HEK293 (cell line): ENCODE measurements around the gene PRDM7.

ENCODE experiments used
- CTCF ChIA-PET: fragments of 350-600 bp; formaldehyde crosslinking; extraction: SDS; loops from one replicate; lab custom pipeline; 2021; ENCODE audit warnings: antibody characterized with exemption; lab: Yijun Ruan, JAX
- POLR2A ChIA-PET: fragments of 300-600 bp; formaldehyde crosslinking; extraction: SDS; loops from one replicate; lab custom pipeline; 2020; ENCODE audit warnings: antibody characterized with exemption, inconsistent platforms; lab: Yijun Ruan, JAX
- H3K27ac ChIP-seq: fragments of 200-500 bp; sonication (Bioruptor generic); 2 replicates; pipeline ENCODE4 v1.5.1; 2014; ENCODE audit warnings: low read depth, low read length, control low read depth, inconsistent platforms; ENCODE audit errors: extremely low read depth
- H3K36me3 ChIP-seq, 2 experiments: fragments of 200-500 bp in 1 of 2; sonication (Bioruptor generic) in 1 of 2; 1 replicate in 1 of 2; 2 replicates in 1 of 2; pipeline ENCODE4 v1.5.1; 2014 to 2017; ENCODE audit warnings: inconsistent platforms in 2 of 2, low read length in 2 of 2; ENCODE audit not compliant: control insufficient read depth in 2 of 2, insufficient read depth in 1 of 2
- H3K4me1 ChIP-seq: fragments of 200-500 bp; sonication (Bioruptor generic); 2 replicates; pipeline ENCODE4 v1.5.1; 2014; ENCODE audit warnings: mild to moderate bottlenecking, low read length, inconsistent platforms; ENCODE audit not compliant: control insufficient read depth, insufficient read depth
- H3K4me3 ChIP-seq: 2 replicates; pipeline ENCODE4 v1.5.1; 2011; ENCODE audit warnings: low read depth, mild to moderate bottlenecking, control low read depth, low read length, moderate library complexity
- H3K9me3 ChIP-seq: fragments of 200-500 bp; sonication (Bioruptor generic); 2 replicates; pipeline ENCODE4 v1.5.1; 2014; ENCODE audit warnings: low read depth, low read length, inconsistent platforms; ENCODE audit not compliant: control insufficient read depth, insufficient read depth
- FEZF1 ChIP-seq: fragments of 450-650 bp; formaldehyde crosslinking; IDR thresholded peaks from 2 replicates; pipeline ENCODE4 v1.5.1; 2016; ENCODE audit warnings: missing biosample characterization, missing genetic modification characterization
- GLIS2 ChIP-seq: fragments of 450-650 bp; formaldehyde crosslinking; IDR thresholded peaks from 2 replicates; pipeline ENCODE4 v1.5.1; 2016; ENCODE audit warnings: missing biosample characterization, missing genetic modification characterization
- KLF1 ChIP-seq: fragments of 450-650 bp; formaldehyde crosslinking; IDR thresholded peaks from 2 replicates; pipeline ENCODE4 v1.5.1; 2016; ENCODE audit warnings: missing biosample characterization, missing genetic modification characterization
- PRDM1 ChIP-seq: fragments of 450-650 bp; formaldehyde crosslinking; IDR thresholded peaks from 2 replicates; pipeline ENCODE4; 2016; ENCODE audit warnings: missing biosample characterization, missing genetic modification characterization
- SALL2 ChIP-seq: fragments of 450-650 bp; formaldehyde crosslinking; IDR thresholded peaks from 2 replicates; pipeline ENCODE4 v1.5.0; 2017; ENCODE audit warnings: missing biosample characterization, mild to moderate bottlenecking, missing genetic modification characterization, borderline replicate concordance
- ZBTB48 ChIP-seq: fragments of 450-650 bp; formaldehyde crosslinking; IDR thresholded peaks from 2 replicates; pipeline ENCODE4 v1.5.1; 2016; ENCODE audit warnings: missing biosample characterization, missing genetic modification characterization
- ZBTB6 ChIP-seq: fragments of 450-650 bp; formaldehyde crosslinking; IDR thresholded peaks from 2 replicates; pipeline ENCODE4 v1.5.1; 2017; ENCODE audit warnings: missing biosample characterization, missing genetic modification characterization
- ZEB2 ChIP-seq: fragments of 450-650 bp; formaldehyde crosslinking; IDR thresholded peaks from 2 replicates; pipeline ENCODE4 v1.5.1; 2016; ENCODE audit warnings: missing biosample characterization, missing genetic modification characterization
- ZFP41 ChIP-seq: fragments of 450-650 bp; formaldehyde crosslinking; IDR thresholded peaks from 2 replicates; pipeline ENCODE4 v1.5.1; 2016; ENCODE audit warnings: missing biosample characterization, missing genetic modification characterization, borderline replicate concordance
- ZNF138 ChIP-seq: fragments of 450-650 bp; formaldehyde crosslinking; IDR thresholded peaks from 2 replicates; pipeline ENCODE4 v1.5.1; 2016; ENCODE audit warnings: missing biosample characterization, missing genetic modification characterization, borderline replicate concordance
- ZNF140 ChIP-seq: fragments of 450-650 bp; formaldehyde crosslinking; IDR thresholded peaks from 2 replicates; pipeline ENCODE4 v1.5.1; 2016; ENCODE audit warnings: missing biosample characterization, missing genetic modification characterization
- ZNF157 ChIP-seq: fragments of 450-650 bp; formaldehyde crosslinking; IDR thresholded peaks from 2 replicates; pipeline ENCODE4 v1.5.1; 2016; ENCODE audit warnings: missing biosample characterization, missing genetic modification characterization
- ZNF175 ChIP-seq: fragments of 450-650 bp; formaldehyde crosslinking; IDR thresholded peaks from 2 replicates; pipeline ENCODE4 v1.5.1; 2016; ENCODE audit warnings: missing biosample characterization, missing genetic modification characterization
- ZNF2 ChIP-seq: fragments of 450-650 bp; formaldehyde crosslinking; IDR thresholded peaks from 2 replicates; pipeline ENCODE4 v1.5.1; 2016; ENCODE audit warnings: missing biosample characterization, missing genetic modification characterization
- ZNF223 ChIP-seq: fragments of 450-650 bp; formaldehyde crosslinking; IDR thresholded peaks from 2 replicates; pipeline ENCODE4 v1.5.1; 2016; ENCODE audit warnings: missing biosample characterization, missing genetic modification characterization
- ZNF292 ChIP-seq: fragments of 450-650 bp; formaldehyde crosslinking; IDR thresholded peaks from 2 replicates; pipeline ENCODE4 v1.5.1; 2016; ENCODE audit warnings: low read depth, missing biosample characterization, missing genetic modification characterization, borderline replicate concordance
- ZNF354C ChIP-seq: fragments of 450-650 bp; formaldehyde crosslinking; IDR thresholded peaks from 2 replicates; pipeline ENCODE4 v1.5.1; 2016; ENCODE audit warnings: missing biosample characterization, missing genetic modification characterization, low read depth, borderline replicate concordance
- ZNF426 ChIP-seq: fragments of 450-650 bp; formaldehyde crosslinking; IDR thresholded peaks from 2 replicates; pipeline ENCODE4 v1.5.1; 2017; ENCODE audit warnings: missing biosample characterization, missing genetic modification characterization, mild to moderate bottlenecking, inconsistent platforms, moderate library complexity
- ZNF677 ChIP-seq: fragments of 450-650 bp; IDR thresholded peaks from 2 replicates; pipeline ENCODE4 v1.5.0; 2018; ENCODE audit warnings: missing biosample characterization, mild to moderate bottlenecking, missing genetic modification characterization, moderate library complexity
- ZNF843 ChIP-seq: fragments of 450-650 bp; formaldehyde crosslinking; IDR thresholded peaks from 2 replicates; pipeline ENCODE4 v1.5.1; 2016; ENCODE audit warnings: missing biosample characterization, missing genetic modification characterization
- TF ChIP-seq, protein P1 (sequence below): fragments of 450-650 bp; formaldehyde crosslinking; IDR thresholded peaks from 2 replicates; pipeline ENCODE4 v1.5.1; 2016; ENCODE audit warnings: missing biosample characterization, missing genetic modification characterization
- TF ChIP-seq, protein P2 (sequence below): fragments of 450-650 bp; formaldehyde crosslinking; IDR thresholded peaks from 2 replicates; pipeline ENCODE4 v1.5.1; 2016; ENCODE audit warnings: missing biosample characterization, missing genetic modification characterization
- TF ChIP-seq, protein P3 (sequence below): fragments of 450-650 bp; formaldehyde crosslinking; IDR thresholded peaks from 2 replicates; pipeline ENCODE4 v1.5.1; 2016; ENCODE audit warnings: missing biosample characterization, missing genetic modification characterization, borderline replicate concordance
- TF ChIP-seq, protein P4 (sequence below): fragments of 450-650 bp; IDR thresholded peaks from 2 replicates; pipeline ENCODE4 v1.5.1; 2018; ENCODE audit warnings: missing biosample characterization, missing genetic modification characterization

PRDM7 gene

DNA sequence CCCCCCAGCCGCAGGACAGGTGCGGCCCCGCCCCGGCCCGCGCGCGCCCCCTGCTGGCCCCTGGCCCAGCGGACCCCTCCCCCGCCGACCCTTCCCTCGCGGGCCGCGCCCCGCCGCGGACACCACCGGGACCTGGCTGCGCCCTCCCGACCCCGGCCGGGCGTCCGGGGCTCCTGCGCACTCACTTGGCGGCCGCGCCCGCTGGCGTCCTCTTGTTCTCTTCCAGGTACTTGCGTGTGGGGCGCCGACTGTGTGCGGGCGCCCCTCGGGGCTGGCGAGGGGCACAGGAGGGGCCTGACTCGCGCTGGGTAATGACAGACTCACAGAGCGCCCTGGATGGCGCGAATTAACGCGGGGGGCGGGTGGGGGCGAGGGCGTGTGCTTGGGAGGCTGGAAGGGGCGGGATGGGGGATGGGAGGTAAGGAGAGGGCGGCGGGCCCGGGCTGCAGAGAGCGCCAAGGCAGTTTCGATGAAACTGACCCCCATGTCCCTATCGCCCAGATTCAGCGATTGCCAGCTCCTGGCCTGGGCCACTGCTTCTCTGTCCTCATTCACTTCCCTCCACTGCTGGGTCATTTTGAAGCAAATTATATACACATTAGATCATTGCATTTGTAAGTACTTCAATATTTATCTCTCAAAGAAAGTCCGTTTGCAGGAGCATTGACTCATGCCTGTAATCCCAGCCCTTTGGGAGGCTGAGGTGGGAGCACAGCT, 57.4 kb downstream of the PRDM7 start (continued):
- TF ChIP-seq, protein P1, sequence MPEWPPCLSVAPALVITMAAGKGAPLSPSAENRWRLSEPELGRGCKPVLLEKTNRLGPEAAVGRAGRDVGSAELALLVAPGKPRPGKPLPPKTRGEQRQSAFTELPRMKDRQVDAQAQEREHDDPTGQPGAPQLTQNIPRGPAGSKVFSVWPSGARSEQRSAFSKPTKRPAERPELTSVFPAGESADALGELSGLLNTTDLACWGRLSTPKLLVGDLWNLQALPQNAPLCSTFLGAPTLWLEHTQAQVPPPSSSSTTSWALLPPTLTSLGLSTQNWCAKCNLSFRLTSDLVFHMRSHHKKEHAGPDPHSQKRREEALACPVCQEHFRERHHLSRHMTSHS (tag by site-specific recombination) = no peak
- TF ChIP-seq, protein P2, sequence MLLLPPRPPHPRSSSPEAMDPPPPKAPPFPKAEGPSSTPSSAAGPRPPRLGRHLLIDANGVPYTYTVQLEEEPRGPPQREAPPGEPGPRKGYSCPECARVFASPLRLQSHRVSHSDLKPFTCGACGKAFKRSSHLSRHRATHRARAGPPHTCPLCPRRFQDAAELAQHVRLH (tag by site-specific recombination) = no peak
- no peak for TF ChIP-seq ZBTB6 (tag by site-specific recombination)
- TF ChIP-seq ZNF354C (tag by site-specific recombination) = no peak
- TF ChIP-seq ZNF292 (tag by site-specific recombination) = no peak
- TF ChIP-seq FEZF1 = no peak
- TF ChIP-seq, protein P3, sequence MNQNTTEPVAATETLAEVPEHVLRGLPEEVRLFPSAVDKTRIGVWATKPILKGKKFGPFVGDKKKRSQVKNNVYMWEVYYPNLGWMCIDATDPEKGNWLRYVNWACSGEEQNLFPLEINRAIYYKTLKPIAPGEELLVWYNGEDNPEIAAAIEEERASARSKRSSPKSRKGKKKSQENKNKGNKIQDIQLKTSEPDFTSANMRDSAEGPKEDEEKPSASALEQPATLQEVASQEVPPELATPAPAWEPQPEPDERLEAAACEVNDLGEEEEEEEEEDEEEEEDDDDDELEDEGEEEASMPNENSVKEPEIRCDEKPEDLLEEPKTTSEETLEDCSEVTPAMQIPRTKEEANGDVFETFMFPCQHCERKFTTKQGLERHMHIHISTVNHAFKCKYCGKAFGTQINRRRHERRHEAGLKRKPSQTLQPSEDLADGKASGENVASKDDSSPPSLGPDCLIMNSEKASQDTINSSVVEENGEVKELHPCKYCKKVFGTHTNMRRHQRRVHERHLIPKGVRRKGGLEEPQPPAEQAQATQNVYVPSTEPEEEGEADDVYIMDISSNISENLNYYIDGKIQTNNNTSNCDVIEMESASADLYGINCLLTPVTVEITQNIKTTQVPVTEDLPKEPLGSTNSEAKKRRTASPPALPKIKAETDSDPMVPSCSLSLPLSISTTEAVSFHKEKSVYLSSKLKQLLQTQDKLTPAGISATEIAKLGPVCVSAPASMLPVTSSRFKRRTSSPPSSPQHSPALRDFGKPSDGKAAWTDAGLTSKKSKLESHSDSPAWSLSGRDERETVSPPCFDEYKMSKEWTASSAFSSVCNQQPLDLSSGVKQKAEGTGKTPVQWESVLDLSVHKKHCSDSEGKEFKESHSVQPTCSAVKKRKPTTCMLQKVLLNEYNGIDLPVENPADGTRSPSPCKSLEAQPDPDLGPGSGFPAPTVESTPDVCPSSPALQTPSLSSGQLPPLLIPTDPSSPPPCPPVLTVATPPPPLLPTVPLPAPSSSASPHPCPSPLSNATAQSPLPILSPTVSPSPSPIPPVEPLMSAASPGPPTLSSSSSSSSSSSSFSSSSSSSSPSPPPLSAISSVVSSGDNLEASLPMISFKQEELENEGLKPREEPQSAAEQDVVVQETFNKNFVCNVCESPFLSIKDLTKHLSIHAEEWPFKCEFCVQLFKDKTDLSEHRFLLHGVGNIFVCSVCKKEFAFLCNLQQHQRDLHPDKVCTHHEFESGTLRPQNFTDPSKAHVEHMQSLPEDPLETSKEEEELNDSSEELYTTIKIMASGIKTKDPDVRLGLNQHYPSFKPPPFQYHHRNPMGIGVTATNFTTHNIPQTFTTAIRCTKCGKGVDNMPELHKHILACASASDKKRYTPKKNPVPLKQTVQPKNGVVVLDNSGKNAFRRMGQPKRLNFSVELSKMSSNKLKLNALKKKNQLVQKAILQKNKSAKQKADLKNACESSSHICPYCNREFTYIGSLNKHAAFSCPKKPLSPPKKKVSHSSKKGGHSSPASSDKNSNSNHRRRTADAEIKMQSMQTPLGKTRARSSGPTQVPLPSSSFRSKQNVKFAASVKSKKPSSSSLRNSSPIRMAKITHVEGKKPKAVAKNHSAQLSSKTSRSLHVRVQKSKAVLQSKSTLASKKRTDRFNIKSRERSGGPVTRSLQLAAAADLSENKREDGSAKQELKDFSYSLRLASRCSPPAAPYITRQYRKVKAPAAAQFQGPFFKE = no peak
- no peak for TF ChIP-seq ZBTB48
- 0 out of 2 replicates have a peak, but pooled peaks have one; percentile 16 for TF ChIP-seq ZNF2 (tag by site-specific recombination)
- TF ChIP-seq ZFP41 (tag by site-specific recombination) = no peak

GRCh38 chr16:90018652-90019542, 58.2 kb downstream of the PRDM7 start, which contains the start of gene DBNDD1:
Gene DBNDD1, minus strand, starts transcription at chr16:90019456. Its CDS starts 115 bp downstream, at chr16:90019341.
- POLR2A ChIA-PET = interaction anchor here (1.1 to 3.3 kb wide), 5 partner anchors 14 to 97 kb away, joined by 3 to 14 read pairs (median 3); partner anchors contain the start of gene TUBB3
- H3K9me3 ChIP-seq = no peaks in the 10 kb centered on the region
- H3K27ac ChIP-seq = peak within 1 kb of the TSS; percentile 84
- H3K4me3 ChIP-seq = peak within 1 kb of the TSS; percentile 48
- CTCF ChIA-PET = interaction anchor here (0.6 to 1.7 kb wide), 7 partner anchors 20 to 453 kb away, joined by 3 to 6 read pairs (median 3); partner anchors contain the start of gene MC1R
- peaks cover 0 to 13% of the 10 kb centered on the region in 2 experiments; a peak in 2 of 3 replicates for H3K36me3 ChIP-seq
- peaks cover 20% of the 10 kb centered on the region for H3K4me1 ChIP-seq
- TF ChIP-seq ZNF843 (tag by site-specific recombination) (peak; percentile 13; the same call in 1 of the 2 replicates), SALL2 (tag by site-specific recombination) (no peak), ZNF223 (tag by site-specific recombination) (no peak), KLF1 (tag by site-specific recombination) (0 out of 2 replicates have a peak, but pooled peaks have one; percentile 10), PRDM1 (tag by site-specific recombination) (no peak), ZNF140 (tag by site-specific recombination) (no peak), ZEB2 (tag by site-specific recombination) (0 out of 2 replicates have a peak, but pooled peaks have one; percentile 54), ZNF138 (tag by site-specific recombination) (no peak), GLIS2 (tag by site-specific recombination) (peak; percentile 66), ZNF426 (tag by site-specific recombination) (no peak), ZNF157 (tag by site-specific recombination) (no peak), ZNF175 (no peak), ZNF677 (tag by site-specific recombination) (no peak)
- TF ChIP-seq, protein P4, sequence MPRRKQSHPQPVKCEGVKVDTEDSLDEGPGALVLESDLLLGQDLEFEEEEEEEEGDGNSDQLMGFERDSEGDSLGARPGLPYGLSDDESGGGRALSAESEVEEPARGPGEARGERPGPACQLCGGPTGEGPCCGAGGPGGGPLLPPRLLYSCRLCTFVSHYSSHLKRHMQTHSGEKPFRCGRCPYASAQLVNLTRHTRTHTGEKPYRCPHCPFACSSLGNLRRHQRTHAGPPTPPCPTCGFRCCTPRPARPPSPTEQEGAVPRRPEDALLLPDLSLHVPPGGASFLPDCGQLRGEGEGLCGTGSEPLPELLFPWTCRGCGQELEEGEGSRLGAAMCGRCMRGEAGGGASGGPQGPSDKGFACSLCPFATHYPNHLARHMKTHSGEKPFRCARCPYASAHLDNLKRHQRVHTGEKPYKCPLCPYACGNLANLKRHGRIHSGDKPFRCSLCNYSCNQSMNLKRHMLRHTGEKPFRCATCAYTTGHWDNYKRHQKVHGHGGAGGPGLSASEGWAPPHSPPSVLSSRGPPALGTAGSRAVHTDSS (tag by site-specific recombination) = no peak
- TF ChIP-seq, protein P2 (tag by site-specific recombination) = no peak
